Osteoblast (primary cell): ENCODE results near the gene MAGOH. TPM values are rescaled to one million over a fixed set of nuclear protein-coding genes. Genes with fewer than 3 reads are reported as not detected.
"Not testable (repeated sequence)": the region's sequence is repeated elsewhere in the genome, so short reads cannot be mapped to it uniquely, and the experiment has no call there.

ENCODE experiments used
- DNase-seq: peaks from one replicate; pipeline ENCODE4 v3.0.0; 2011; ENCODE audit warnings: low spot score, mixed read lengths; ENCODE audit not compliant: insufficient read length; ENCODE audit errors: missing footprints
- H2AFZ ChIP-seq: 2 replicates; pipeline ENCODE4 v1.6.0; 2011; ENCODE audit warnings: mild to moderate bottlenecking, low read length
- H3K27ac ChIP-seq: 2 replicates; pipeline ENCODE4 v1.5.1; 2011; ENCODE audit warnings: mild to moderate bottlenecking, low read depth, low read length, moderate library complexity
- H3K27me3 ChIP-seq: 2 replicates; pipeline ENCODE4 v1.6.0; 2012; ENCODE audit warnings: mild to moderate bottlenecking, control low read depth, inconsistent platforms, low read length, moderate library complexity; ENCODE audit not compliant: insufficient read depth
- H3K36me3 ChIP-seq: 2 replicates; pipeline ENCODE4 v1.5.1; 2011; ENCODE audit warnings: mild to moderate bottlenecking, low read length, control low read depth, moderate library complexity; ENCODE audit not compliant: insufficient read depth
- H3K4me1 ChIP-seq: 2 replicates; pipeline ENCODE4 v1.5.1; 2011; ENCODE audit warnings: mild to moderate bottlenecking, low read length, control low read depth, moderate library complexity; ENCODE audit not compliant: insufficient read depth
- H3K4me2 ChIP-seq: 2 replicates; pipeline ENCODE4 v1.6.0; 2011; ENCODE audit warnings: mild to moderate bottlenecking, low read length; ENCODE audit not compliant: insufficient read depth
- H3K4me3 ChIP-seq: fragments of 200-600 bp; sonication (generic); 3 replicates; pipeline ENCODE4 v1.5.1; 2012; ENCODE audit warnings: mild to moderate bottlenecking, low read length, inconsistent platforms; ENCODE audit not compliant: insufficient read depth
- H3K79me2 ChIP-seq: 2 replicates; pipeline ENCODE4 v1.6.0; 2012; ENCODE audit warnings: mild to moderate bottlenecking, low read length, control low read depth, inconsistent platforms; ENCODE audit not compliant: insufficient read depth
- H3K9me3 ChIP-seq: 2 replicates; pipeline ENCODE4 v1.5.1; 2011; ENCODE audit warnings: low read depth, low read length, control low read depth
- H4K20me1 ChIP-seq: 2 replicates; pipeline ENCODE4 v1.6.0; 2012; ENCODE audit warnings: mild to moderate bottlenecking, low read length, control low read depth; ENCODE audit not compliant: insufficient read depth
- CTCF ChIP-seq: IDR thresholded peaks from 2 replicates; pipeline ENCODE4 v1.5.1; 2011; ENCODE audit warnings: mild to moderate bottlenecking, low read depth, low read length, moderate library complexity; ENCODE audit errors: extremely low read depth
- total RNA-seq: library from RNA; depleted of rRNA; stranded (reverse); fragments of >200 nt; gene quantifications from 2 replicates; pipeline ENCODE4 v1.2.3, GENCODE V29; 2012

Gene MAGOH
- total RNA-seq, 1 donor, result 22.8 TPM

- TF ChIP-seq CTCF, result no peak
- Histone ChIP-seq H3K27me3 (no peaks in the 10 kb centered on the region), H3K79me2 (no peaks in the 10 kb centered on the region), H3K4me2 (no peak overlapping the region), H3K36me3 (no peaks in the 10 kb centered on the region), H4K20me1 (peaks cover 4% of the 10 kb centered on the region), H2AFZ (no peak overlapping the region), H3K4me3 (no peak overlapping the region), H3K9me3 (no peaks in the 10 kb centered on the region), H3K27ac (no peak overlapping the region), H3K4me1 (peaks cover 11% of the 10 kb centered on the region)
- peak; percentile 73 for DNase-seq
These were observed 46.1 kb upstream of the MAGOH start for GRCh38 chr1:53284224-53285020.

DNA sequence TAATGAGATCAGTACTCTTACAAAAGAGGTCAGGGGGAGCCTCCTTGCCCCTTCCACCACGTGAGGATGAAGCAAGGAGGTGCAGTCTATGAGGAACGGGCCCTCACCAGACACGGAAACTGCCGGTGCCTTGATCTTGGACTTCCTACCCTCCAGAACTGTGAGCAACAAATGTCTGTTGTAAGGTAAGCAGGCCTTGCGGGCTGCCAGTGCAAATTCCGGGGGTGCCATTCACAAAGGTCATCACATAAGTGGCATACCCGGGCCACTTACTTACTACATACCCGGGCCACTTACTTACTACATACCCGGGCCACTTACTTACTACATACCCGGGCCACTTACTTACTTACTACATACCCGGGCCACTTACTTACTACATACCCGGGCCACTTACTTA lies 44.8 kb upstream of the MAGOH start:
- not testable (repeated sequence) for H3K27ac ChIP-seq, DNase-seq, H3K79me2 ChIP-seq, H3K4me3 ChIP-seq, H3K36me3 ChIP-seq, H4K20me1 ChIP-seq, H2AFZ ChIP-seq, H3K9me3 ChIP-seq, H3K27me3 ChIP-seq, H3K4me2 ChIP-seq
- peaks cover 11% of the 10 kb centered on the region for H3K4me1 ChIP-seq

- Histone ChIP-seq H3K4me3 (no peak overlapping the region), H4K20me1 (peaks cover 4% of the 10 kb centered on the region), H3K27ac (no peak overlapping the region), H3K9me3 (no peaks in the 10 kb centered on the region), H3K36me3 (no peaks in the 10 kb centered on the region), H3K4me1 (peaks cover 11% of the 10 kb centered on the region), H3K79me2 (no peaks in the 10 kb centered on the region), H2AFZ (no peak overlapping the region), H3K4me2 (no peak overlapping the region), H3K27me3 (no peaks in the 10 kb centered on the region)
- no peak for TF ChIP-seq CTCF
- peak; percentile 27 for DNase-seq
These were observed 42.8 kb upstream of the MAGOH start for GRCh38 chr1:53281133-53281532.

- TF ChIP-seq CTCF, result no peak
- no peaks in the 10 kb centered on the region for H3K36me3 ChIP-seq
- H4K20me1 ChIP-seq, result peaks cover 4% of the 10 kb centered on the region
- no peak overlapping the region for H3K27ac ChIP-seq
- peaks cover 11% of the 10 kb centered on the region for H3K4me1 ChIP-seq
- no peak for DNase-seq
- H3K27me3 ChIP-seq, result no peaks in the 10 kb centered on the region
- no peaks in the 10 kb centered on the region for H3K9me3 ChIP-seq
- H2AFZ ChIP-seq, result no peak overlapping the region
- H3K79me2 ChIP-seq, result no peaks in the 10 kb centered on the region
- H3K4me3 ChIP-seq, result no peak overlapping the region
- H3K4me2 ChIP-seq, result no peak overlapping the region
These were observed 42.2 kb upstream of the MAGOH start for GRCh38 chr1:53280496-53280895.
